ENCODE data around the gene BRWD1. TPM values are rescaled to one million over a fixed set of nuclear protein-coding genes. Genes with fewer than 3 reads are reported as not detected.

Gene BRWD1
- total RNA-seq, 3 donors from 2014 or later: 65.4 to 128 (median 105) TPM

DNA sequence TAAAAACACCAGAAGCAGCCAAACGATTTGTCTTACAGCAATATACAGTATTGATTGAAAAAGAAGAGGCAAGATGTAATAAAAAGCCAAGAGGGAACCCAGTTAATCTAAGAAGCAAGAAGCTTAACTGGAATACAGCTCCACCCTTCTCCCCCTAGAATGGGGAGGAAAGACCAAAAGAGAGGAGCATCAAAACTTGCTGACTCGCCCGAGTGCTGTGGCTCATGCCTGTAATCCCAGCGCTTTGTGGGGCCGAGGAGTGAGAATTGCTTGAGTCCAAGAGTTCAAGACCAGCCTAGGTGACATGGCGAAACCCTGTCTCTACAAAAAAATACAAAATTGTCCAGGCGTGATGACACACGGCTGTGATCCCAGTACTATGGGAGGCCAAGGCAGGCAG is 32.2 kb downstream of the BRWD1 start:
- Histone ChIP-seq H3K36me3 (no peaks in the 10 kb centered on the region), H3K4me1 (no peaks in the 10 kb centered on the region), H3K27ac (no peak overlapping the region), H3K27me3 (no peaks in the 10 kb centered on the region), H3K9me3 (no peaks in the 10 kb centered on the region), H3K4me3 (no peak overlapping the region)
- TF ChIP-seq POLR2A (IDR thresholded peaks at IDR 0.05) (no peak), POLR2AphosphoS5 (IDR thresholded peaks at IDR 0.05) (no peak)
- TF ChIP-seq, protein P1, sequence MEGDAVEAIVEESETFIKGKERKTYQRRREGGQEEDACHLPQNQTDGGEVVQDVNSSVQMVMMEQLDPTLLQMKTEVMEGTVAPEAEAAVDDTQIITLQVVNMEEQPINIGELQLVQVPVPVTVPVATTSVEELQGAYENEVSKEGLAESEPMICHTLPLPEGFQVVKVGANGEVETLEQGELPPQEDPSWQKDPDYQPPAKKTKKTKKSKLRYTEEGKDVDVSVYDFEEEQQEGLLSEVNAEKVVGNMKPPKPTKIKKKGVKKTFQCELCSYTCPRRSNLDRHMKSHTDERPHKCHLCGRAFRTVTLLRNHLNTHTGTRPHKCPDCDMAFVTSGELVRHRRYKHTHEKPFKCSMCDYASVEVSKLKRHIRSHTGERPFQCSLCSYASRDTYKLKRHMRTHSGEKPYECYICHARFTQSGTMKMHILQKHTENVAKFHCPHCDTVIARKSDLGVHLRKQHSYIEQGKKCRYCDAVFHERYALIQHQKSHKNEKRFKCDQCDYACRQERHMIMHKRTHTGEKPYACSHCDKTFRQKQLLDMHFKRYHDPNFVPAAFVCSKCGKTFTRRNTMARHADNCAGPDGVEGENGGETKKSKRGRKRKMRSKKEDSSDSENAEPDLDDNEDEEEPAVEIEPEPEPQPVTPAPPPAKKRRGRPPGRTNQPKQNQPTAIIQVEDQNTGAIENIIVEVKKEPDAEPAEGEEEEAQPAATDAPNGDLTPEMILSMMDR (IDR thresholded peaks at IDR 0.05): no peak
- DNase-seq (ENCODE audit: low spot score in 2 of 2): no peak
- intact Hi-C loops (cut with DNase I; ENCODE audit: low total_unique reads): no loop called here

DNA sequence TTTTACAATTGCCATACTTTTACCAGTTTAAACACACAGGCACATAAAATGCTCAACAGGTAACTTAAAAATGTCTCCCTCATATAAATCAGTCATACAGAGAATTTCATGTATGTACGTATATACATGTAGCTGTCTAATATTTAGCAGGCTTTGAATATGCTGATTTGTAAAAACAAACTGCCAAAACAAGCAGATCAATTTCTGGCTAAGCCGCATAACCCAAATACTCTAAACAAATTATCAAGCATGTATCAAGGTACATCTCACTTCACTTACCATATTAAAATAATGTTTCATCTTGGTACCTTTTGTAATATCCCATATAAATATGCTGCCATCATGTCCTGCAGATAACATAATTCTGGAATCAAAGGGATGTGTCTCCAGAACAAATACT is 43.8 kb downstream of the BRWD1 start:
- H3K4me3 ChIP-seq: no peak overlapping the region
- no peak overlapping the region for H3K27ac ChIP-seq
- TF ChIP-seq, protein P1 (IDR thresholded peaks at IDR 0.05): no peak
- TF ChIP-seq POLR2AphosphoS5 (IDR thresholded peaks at IDR 0.05) (no peak), POLR2A (IDR thresholded peaks at IDR 0.05) (no peak)
- DNase-seq (ENCODE audit: low spot score in 2 of 2): no peak
- no peaks in the 10 kb centered on the region for H3K4me1 ChIP-seq
- H3K27me3 ChIP-seq: no peaks in the 10 kb centered on the region
- H3K36me3 ChIP-seq: no peaks in the 10 kb centered on the region
- intact Hi-C loops (cut with DNase I; ENCODE audit: low total_unique reads): no loop called here
- no peaks in the 10 kb centered on the region for H3K9me3 ChIP-seq

DNA sequence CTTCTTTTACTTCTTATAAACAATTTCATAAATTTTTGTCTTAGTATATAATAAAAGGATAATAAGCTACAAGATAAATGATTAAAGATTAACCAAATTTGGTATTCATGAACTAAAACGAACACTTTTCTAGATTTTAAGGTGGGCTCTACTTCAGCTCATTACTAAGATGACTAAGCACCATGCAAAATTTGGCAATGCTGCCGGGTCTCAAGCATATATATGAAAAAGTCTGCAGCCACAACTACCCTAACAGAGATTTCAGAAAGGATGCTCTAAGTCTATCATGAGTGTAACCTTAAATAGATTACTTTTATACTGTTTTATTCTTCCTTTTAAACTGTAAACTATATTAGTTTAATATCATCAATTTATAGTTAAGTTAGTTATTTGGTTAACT is 47.8 kb downstream of the BRWD1 start:
- no peak overlapping the region for H3K4me3 ChIP-seq
- no peak overlapping the region for H3K27ac ChIP-seq
- DNase-seq (ENCODE audit: low spot score in 2 of 2): no peak
- intact Hi-C loops (cut with DNase I; ENCODE audit: low total_unique reads): no loop called here
- H3K36me3 ChIP-seq: no peaks in the 10 kb centered on the region
- H3K4me1 ChIP-seq: no peaks in the 10 kb centered on the region
- H3K9me3 ChIP-seq: no peaks in the 10 kb centered on the region
- H3K27me3 ChIP-seq: no peaks in the 10 kb centered on the region
- TF ChIP-seq POLR2AphosphoS5 (IDR thresholded peaks at IDR 0.05) (no peak), POLR2A (IDR thresholded peaks at IDR 0.05) (no peak)
- TF ChIP-seq, protein P1 (IDR thresholded peaks at IDR 0.05): no peak

DNA sequence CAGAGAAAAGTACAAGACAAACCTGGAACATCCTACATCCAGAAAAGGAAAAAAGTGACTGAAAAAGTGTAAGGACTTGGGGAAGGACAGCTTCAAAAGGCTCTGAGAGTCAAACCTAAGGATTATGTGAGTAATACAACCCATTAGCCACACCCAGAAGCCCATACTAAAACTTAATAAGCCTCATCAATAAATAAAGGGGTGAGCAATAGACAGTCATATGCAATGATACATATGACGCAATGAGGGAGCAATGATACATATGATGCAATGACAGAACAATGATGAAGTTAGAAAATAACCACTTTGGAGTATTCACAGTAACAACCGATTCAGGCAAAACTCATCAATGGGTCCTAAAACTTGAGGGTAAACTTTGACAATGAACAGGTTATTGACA is 50.1 kb downstream of the BRWD1 start:
- intact Hi-C loops (cut with DNase I; ENCODE audit: low total_unique reads): no loop called here
- H3K4me1 ChIP-seq: no peaks in the 10 kb centered on the region
- DNase-seq (ENCODE audit: low spot score in 2 of 2): no peak
- TF ChIP-seq POLR2AphosphoS5 (IDR thresholded peaks at IDR 0.05) (no peak), POLR2A (IDR thresholded peaks at IDR 0.05) (no peak)
- TF ChIP-seq, protein P1 (IDR thresholded peaks at IDR 0.05): no peak
- H3K9me3 ChIP-seq: no peaks in the 10 kb centered on the region
- no peaks in the 10 kb centered on the region for H3K27me3 ChIP-seq
- no peak overlapping the region for H3K27ac ChIP-seq
- H3K4me3 ChIP-seq: no peak overlapping the region
- H3K36me3 ChIP-seq: no peaks in the 10 kb centered on the region

DNA sequence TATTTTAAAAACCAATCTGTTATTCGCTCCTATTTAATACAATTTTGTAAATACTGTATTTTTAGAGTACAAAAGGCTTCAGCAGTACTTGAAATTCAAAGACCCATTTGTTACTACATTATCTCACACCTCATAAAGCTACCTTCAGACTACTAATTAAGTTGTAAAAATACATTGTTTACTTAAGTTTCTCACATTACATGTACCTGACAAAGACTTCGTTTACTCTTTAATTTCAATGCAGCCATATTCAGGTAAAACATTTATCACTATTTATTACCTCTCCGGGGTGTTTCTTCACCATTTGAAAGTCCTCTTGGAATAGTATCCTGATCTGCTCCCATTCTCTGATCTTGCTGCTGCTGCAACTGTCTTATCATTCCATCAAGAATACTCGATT is 55.2 kb downstream of the BRWD1 start:
- Histone ChIP-seq H3K36me3 (no peaks in the 10 kb centered on the region), H3K9me3 (no peaks in the 10 kb centered on the region), H3K27ac (no peak overlapping the region), H3K27me3 (no peaks in the 10 kb centered on the region), H3K4me1 (no peaks in the 10 kb centered on the region), H3K4me3 (no peak overlapping the region)
- intact Hi-C loops (cut with DNase I; ENCODE audit: low total_unique reads): no loop called here
- TF ChIP-seq, protein P1 (IDR thresholded peaks at IDR 0.05): no peak
- TF ChIP-seq POLR2A (IDR thresholded peaks at IDR 0.05) (no peak), POLR2AphosphoS5 (IDR thresholded peaks at IDR 0.05) (no peak)
- DNase-seq (ENCODE audit: low spot score in 2 of 2): no peak
